Iris pigment epithelial cell (primary cell): Measurements from ENCODE around the gene MMP2.

Experiments
- DNase-seq: peaks from one replicate; pipeline ENCODE4 v3.0.0-alpha.2; 2011; ENCODE audit warnings: low read depth

MMP2 gene

DNA sequence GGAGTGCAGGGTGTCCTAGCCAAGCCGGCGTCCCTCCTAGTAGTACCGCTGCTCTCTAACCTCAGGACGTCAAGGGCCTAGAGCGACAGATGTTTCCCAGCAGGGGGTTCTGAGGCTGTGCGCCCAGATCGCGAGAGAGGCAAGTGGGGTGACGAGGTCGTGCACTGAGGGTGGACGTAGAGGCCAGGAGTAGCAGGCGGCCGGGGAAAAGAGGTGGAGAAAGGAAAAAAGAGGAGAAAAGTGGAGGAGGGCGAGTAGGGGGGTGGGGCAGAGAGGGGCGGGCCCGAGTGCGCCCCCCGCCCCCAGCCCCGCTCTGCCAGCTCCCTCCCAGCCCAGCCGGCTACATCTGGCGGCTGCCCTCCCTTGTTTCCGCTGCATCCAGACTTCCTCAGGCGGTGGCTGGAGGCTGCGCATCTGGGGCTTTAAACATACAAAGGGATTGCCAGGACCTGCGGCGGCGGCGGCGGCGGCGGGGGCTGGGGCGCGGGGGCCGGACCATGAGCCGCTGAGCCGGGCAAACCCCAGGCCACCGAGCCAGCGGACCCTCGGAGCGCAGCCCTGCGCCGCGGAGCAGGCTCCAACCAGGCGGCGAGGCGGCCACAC lies at the start of gene MMP2:
Gene MMP2 (plus strand): TSS at position 372 of the 603 bp plus-strand sequence. CDS start 282 bp downstream, outside the sequence.
- DNase-seq, result peak; percentile 38

DNA sequence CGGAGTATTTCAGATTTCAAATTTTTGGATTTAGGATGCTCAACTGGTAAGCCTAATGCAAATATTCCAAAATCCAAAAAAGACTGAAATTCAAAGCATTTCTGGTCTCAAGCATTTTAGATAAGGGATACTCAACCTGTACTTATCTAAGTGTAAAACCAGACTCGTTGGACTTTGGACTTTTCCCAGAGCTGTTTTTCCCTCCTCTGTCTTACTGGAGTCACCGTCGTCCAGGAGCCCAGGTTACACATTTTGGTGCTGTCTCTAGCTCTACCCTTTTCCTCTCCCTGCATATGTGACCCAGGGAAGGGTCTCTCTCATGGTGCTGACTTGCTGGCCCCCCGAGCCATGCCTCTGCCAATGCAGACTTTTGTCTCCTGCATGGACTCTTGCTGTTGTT lies 46.0 kb upstream of the MMP2 start:
- no peak for DNase-seq

- no peak for DNase-seq
These were observed 45.5 kb upstream of the MMP2 start for GRCh38 chr16:55433535-55433934.

GRCh38 chr16:55434000-55434399 lies 45.0 kb upstream of the MMP2 start:
- DNase-seq, result no peak

GRCh38 chr16:55435387-55435786 lies 43.6 kb upstream of the MMP2 start:
- DNase-seq, result no peak

DNA sequence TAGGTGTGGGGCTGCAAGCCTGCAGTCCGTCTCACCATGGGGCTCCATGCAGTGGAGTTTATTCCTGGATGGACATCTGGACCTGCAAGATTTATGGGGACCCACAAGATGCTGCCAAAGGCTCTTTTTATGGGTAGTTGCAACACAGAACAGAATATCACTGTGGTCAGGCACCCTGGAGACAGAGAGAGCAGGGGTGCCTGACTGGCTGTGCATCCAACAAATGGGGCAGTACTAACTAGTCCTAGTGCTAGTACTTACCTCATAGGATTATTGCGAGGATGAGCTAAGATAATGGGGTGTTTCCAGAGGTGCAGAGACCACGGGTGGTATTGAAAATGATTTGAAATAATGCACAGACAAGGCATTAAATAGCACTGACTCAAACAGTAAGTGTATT lies 42.4 kb upstream of the MMP2 start:
- DNase-seq, result no peak

DNA sequence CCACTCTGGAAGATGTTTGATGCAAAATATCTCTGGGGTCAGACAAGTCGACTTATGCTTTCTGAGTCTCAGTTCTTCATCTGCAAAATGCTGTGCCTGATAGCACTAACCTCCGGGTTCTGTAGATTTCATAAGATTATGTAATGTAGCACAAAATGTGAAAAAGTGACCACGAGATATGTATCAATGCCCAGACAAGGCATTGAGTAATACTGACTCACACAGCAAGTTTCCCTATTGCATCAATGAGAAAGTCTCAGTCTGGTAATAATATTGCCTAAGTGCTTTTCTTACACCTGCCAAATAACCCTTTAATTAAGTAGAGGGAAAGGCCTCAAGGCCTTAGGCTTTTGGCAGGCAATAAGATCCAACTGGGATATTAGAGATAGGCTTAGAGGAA lies 41.4 kb upstream of the MMP2 start:
- DNase-seq, result peak; percentile 62

DNA sequence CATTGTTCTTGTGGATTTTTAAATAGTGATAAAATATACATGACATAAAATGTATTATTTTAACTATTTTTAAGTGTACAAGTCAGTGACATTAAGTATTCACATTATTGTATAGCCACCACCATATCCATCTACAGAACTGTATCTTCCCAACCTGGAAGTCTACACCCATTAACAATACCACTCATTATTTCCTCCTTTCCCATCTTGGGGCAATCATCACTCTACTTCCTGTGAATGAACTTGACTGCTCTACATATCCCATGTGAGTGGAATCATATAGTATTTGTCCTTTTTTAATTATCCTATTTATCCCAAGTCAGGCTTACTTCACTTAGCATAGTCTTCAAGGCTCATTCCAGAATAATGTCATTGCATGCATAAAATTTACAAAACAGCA lies 40.7 kb upstream of the MMP2 start:
- no peak for DNase-seq

DNA sequence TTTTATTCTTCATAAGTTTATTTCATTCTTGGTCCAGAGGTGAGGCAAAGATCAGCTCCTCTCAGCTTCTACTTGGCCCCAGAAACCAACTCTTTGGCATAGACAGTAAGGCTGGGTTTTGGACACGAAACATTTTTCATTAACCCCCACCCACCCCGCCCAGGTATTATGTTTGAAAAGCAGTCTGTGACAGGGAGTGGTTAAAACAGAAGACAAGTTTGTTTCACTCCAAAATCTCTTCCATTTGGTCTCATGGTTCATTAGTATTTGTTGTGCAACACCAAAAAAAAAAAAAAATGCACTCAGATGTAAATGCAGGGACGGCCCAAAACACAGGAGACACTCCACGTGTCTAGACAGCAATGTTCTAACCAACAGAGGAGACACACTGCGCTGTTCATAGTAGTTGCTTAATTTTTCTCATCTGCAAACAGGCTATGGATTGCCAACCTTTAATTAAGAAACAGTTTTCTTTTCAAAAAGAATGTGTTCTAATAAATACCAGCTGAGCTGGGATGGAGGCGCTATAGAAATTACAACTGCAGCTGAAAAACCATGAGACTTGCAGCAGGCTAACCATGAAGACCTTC lies 39.8 kb upstream of the MMP2 start:
- DNase-seq, result no peak

DNA sequence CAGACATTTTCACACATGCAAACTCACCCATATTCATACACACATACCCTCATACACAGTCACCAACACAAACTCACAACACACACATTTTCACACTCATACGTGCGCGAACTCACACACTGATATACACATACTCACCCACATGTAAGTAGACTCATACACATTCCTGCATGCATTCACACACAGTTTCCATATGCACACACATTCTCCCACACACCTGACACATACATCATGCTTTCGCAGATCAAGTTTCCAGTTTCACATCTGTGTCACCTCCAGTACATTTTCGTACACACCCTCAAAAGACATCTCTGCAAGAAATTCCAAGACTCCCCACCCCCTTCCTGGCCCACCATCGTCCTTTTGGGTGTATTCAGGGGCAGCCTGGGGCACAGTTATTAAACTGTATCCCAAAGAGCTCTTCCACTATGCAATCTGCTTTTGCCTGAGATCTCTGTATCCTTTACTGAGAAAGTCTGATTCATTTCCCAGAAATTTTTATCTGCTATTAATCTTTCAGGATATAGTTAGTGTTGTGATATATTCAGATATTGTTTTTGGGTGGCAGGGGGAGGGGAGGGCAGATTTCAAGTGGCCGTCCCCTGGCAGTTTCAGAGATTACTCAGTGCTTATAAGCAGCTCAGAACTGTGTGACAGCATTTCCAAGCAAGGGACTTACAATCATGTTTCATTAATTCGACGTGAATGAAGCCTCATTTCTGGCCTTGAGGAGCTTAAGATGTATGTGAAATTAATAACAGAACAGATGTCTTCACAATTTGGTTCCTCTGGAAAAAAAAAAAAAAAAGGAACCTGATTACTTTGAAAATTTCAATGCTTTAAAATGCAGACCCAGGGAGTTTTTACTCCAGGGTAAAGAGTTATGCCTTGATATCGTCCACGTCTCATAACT lies 35.3 kb upstream of the MMP2 start:
- DNase-seq, result no peak

DNA sequence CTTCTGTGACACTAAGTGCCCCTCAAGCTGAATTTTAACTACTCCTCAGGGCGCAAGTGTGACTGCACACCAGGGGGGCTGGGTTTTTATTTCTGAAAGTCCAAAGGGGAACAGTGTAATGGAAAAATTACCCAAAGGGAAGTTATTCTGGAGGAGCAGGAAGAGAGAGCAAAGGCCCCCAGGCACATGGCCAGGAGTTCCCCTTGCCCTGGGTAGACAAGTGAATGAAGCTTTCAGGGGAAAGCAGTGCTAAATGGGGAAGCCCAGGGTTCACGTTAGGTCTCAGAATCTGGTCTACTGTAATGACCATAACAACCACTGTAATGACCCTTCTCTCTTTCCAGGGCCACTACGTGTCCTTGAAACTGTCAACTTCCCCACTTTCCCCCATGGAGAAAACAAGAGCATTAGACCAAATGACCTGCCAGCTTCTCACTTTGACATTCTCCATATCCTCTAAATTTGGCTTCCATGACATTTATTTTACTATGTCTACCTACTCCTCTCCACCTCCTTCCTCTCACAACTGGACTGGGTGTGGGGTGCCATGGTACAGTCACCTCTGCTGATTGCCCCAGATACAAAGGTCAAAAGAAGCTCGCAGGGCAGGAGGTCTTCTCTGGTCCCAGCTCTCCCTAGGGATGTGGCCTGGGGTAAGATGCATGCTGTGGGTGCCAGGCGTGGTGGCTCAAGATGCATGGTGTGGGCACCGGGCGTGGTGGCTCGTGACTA lies 34.1 kb upstream of the MMP2 start:
- DNase-seq, result no peak

DNA sequence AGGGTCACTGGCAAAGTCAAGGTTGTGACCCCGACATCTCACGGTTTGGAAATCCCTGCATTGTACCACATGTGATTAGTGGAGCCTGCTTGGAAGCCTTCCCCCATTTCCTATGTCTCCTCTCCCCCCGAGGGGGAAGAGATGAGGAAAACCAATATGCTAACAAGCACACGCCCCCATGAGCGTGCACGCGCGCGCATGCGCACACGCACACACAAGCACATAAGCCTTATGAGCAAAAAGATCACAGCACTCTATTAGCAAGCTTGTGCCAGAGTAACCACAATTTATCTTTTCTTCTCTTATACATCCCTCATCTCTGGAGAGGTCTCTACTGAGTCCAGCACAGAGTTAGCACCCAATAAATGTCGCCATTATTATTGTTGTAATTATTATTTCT lies 31.8 kb upstream of the MMP2 start:
- DNase-seq, result no peak

DNA sequence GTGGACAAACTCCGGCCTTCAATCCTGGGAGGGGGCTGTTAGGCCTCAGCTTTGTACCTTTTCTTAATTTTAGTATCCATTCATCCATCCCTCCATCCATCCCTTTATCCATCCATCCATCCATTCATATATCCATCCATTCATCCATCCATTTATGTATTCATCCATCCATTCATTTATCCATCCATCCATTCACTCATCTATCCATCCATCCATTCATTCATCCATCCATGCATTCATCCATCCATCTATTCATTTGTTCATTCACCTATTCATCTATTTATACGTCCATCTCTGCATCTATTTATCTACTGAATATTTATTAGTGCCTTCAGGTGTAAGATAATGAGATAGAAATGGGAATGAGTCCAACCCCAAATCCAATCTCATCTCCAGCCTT lies 26.0 kb upstream of the MMP2 start:
- no peak for DNase-seq

- DNase-seq, result no peak
These were observed 25.1 kb upstream of the MMP2 start for GRCh38 chr16:55453909-55454308.

DNA sequence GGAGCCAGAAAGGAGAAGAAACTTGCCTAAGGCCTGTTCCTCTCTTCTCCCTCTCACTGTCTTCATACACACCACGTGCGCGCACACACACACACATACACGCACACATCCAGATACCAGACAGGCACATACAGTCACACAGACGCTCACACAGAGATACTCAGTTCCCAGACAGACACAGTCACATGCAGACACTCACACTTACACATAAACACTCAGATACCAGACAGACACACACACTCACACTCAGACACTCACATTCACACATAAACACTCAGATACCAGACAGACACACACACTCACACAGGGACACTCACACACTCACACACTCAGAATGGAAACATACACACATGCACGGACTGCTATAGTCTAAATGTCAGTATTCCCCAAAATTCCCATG lies 24.1 kb upstream of the MMP2 start:
- no peak for DNase-seq

DNA sequence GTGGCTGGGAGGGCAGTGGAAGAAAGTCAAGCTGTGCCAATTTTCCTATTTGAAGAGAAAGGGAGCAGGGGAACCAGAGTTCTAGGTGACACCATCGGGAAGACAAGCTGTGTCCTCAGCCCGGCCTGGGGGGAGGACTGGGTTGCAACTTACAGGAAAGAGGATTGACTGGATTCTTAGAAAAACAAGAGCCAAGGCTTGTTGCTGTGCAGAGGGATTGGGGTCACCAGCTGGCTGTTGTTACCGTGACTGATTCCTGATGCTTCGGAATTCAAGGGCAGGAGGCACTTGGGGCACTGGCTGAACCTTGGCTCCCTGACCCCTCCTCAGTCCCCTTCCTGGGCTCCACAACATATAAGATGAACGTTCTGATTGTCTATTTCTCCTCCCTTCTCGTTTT lies 16.8 kb upstream of the MMP2 start:
- no peak for DNase-seq

DNA sequence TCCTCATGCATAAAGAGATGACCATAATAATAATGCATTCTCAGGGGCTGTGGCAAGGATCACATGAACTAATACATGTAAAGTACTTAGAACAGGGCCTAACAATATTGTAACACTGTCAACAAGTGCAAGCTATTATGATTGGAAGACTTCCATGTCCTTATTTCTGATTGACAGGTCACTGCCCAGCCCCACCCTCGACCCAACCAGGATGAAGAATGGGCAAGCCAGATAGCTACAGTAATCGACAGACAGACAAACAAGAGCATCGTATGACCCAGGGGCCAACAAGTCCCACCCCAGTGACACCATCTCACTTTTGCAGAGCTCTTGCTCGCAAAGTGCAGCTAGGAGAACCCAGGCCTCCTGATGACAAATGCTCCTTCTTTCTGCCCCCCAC lies 14.6 kb upstream of the MMP2 start:
- no peak for DNase-seq

GRCh38 chr16:55465077-55465896 lies 13.7 kb upstream of the MMP2 start:
- peak; percentile 73 for DNase-seq

- DNase-seq, result no peak
These were observed 12.8 kb upstream of the MMP2 start for GRCh38 chr16:55466209-55466608.

DNA sequence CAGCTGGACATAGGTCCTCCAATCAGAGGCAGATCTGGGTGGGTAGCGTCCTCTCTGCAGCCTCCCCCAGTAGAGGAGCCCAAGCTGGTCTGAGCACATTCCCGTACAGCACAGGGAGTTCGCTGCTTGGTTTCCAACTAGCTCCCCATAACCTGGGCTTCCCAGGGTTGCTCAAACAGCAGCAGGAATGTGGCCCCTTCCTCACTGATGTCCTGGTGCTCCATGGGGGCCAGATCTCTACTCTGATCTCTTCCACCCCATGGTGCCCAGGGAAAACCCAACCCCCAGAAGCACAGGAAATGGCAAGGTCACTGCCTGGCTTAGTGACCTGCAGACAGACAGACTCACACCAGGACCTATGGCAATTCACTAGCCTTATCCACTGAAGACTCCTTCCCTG lies 11.1 kb upstream of the MMP2 start:
- no peak for DNase-seq

- no peak for DNase-seq
These were observed 10.5 kb upstream of the MMP2 start for GRCh38 chr16:55468352-55468990.
